H9 (cell line): ENCODE data around the gene CPAMD8. TPM values are rescaled to one million over a fixed set of nuclear protein-coding genes. Genes with fewer than 3 reads are reported as not detected.

Experiments used
- DNase-seq: peaks from one replicate; pipeline ENCODE4 v3.0.0-alpha.2; 2017
- H2AFZ ChIP-seq: one replicate; pipeline ENCODE4 v1.6.1; 2013; ENCODE audit warnings: mild to moderate bottlenecking, low read length, control low read depth, moderate library complexity
- H2AK5ac ChIP-seq: 2 replicates; pipeline ENCODE4 v1.6.1; 2013; ENCODE audit warnings: low read length, control low read depth, mixed read lengths; ENCODE audit not compliant: insufficient read length
- H2BK120ac ChIP-seq: one replicate; pipeline ENCODE4 v1.6.1; 2013; ENCODE audit warnings: low read depth, mild to moderate bottlenecking, low read length, control low read depth, inconsistent platforms; ENCODE audit not compliant: poor library complexity, severe bottlenecking
- H2BK12ac ChIP-seq: 2 replicates; pipeline ENCODE4 v1.6.1; 2013; ENCODE audit warnings: low read length, control low read depth, mixed read lengths, low read depth; ENCODE audit not compliant: insufficient read length
- H2BK15ac ChIP-seq: 2 replicates; pipeline ENCODE4 v1.6.1; 2013; ENCODE audit warnings: low read depth, low read length, control low read depth
- H2BK20ac ChIP-seq: one replicate; pipeline ENCODE4 v1.6.1; 2013; ENCODE audit warnings: low read depth, mild to moderate bottlenecking, low read length, control low read depth, inconsistent platforms; ENCODE audit not compliant: poor library complexity, severe bottlenecking
- H2BK5ac ChIP-seq: 2 replicates; pipeline ENCODE4 v1.6.1; 2013; ENCODE audit warnings: low read length, control low read depth, mixed read lengths; ENCODE audit not compliant: insufficient read length
- H3K14ac ChIP-seq: 2 replicates; pipeline ENCODE4 v1.6.1; 2013; ENCODE audit warnings: low read length, control low read depth; ENCODE audit not compliant: insufficient read depth
- H3K18ac ChIP-seq: 2 replicates; pipeline ENCODE4 v1.6.1; 2013; ENCODE audit warnings: low read depth, mild to moderate bottlenecking, mixed read lengths, low read length, control low read depth; ENCODE audit not compliant: insufficient read length
- H3K23ac ChIP-seq: 2 replicates; pipeline ENCODE4 v1.6.1; 2013; ENCODE audit warnings: low read length, control low read depth, mixed read lengths, low read depth; ENCODE audit not compliant: insufficient read length
- H3K23me2 ChIP-seq: 2 replicates; pipeline ENCODE4 v1.6.1; 2013; ENCODE audit warnings: low read depth, mild to moderate bottlenecking, mixed read lengths, low read length, control low read depth; ENCODE audit not compliant: insufficient read length, poor library complexity, severe bottlenecking
- H3K27ac ChIP-seq: 2 replicates; pipeline ENCODE4 v1.5.1; 2013; ENCODE audit warnings: low read length, control low read depth, mixed read lengths, low read depth; ENCODE audit not compliant: insufficient read length
- H3K27me3 ChIP-seq: 2 replicates; pipeline ENCODE4 v1.6.1; 2013; ENCODE audit warnings: low read length, control low read depth, inconsistent platforms; ENCODE audit not compliant: insufficient read depth
- H3K4ac ChIP-seq: 2 replicates; pipeline ENCODE4 v1.6.1; 2013; ENCODE audit warnings: low read depth, mild to moderate bottlenecking, control low read depth, inconsistent platforms, low read length, moderate library complexity
- H3K4me1 ChIP-seq: 2 replicates; pipeline ENCODE4 v1.6.1; 2013; ENCODE audit warnings: low read length, control low read depth, inconsistent platforms; ENCODE audit not compliant: insufficient read depth
- H3K4me2 ChIP-seq: 2 replicates; pipeline ENCODE4 v1.6.1; 2013; ENCODE audit warnings: low read length, control low read depth, mixed read lengths; ENCODE audit not compliant: insufficient read length, insufficient read depth
- H3K56ac ChIP-seq: 2 replicates; pipeline ENCODE4 v1.6.1; 2013; ENCODE audit warnings: low read depth, mild to moderate bottlenecking, mixed read lengths, low read length, control low read depth; ENCODE audit not compliant: insufficient read length
- H3K79me1 ChIP-seq: 2 replicates; pipeline ENCODE4 v1.6.1; 2013; ENCODE audit warnings: low read depth, mild to moderate bottlenecking, moderate library complexity, low read length, control low read depth, inconsistent platforms; ENCODE audit not compliant: insufficient read depth, poor library complexity, severe bottlenecking
- H3K79me2 ChIP-seq: 2 replicates; pipeline ENCODE4 v1.6.1; 2013; ENCODE audit warnings: low read length, control low read depth, inconsistent platforms; ENCODE audit not compliant: insufficient read depth
- H3K9ac ChIP-seq: 2 replicates; pipeline ENCODE4 v1.6.1; 2013; ENCODE audit warnings: low read length, control low read depth, mixed read lengths; ENCODE audit not compliant: insufficient read length; ENCODE audit errors: extremely low read depth
- H3K9me3 ChIP-seq: one replicate; pipeline ENCODE4 v1.6.1; 2013; ENCODE audit warnings: low read depth, low read length, inconsistent platforms; ENCODE audit not compliant: control insufficient read depth
- H3T11ph ChIP-seq: one replicate; pipeline ENCODE4 v1.6.1; 2013; ENCODE audit warnings: mild to moderate bottlenecking, low read length, control low read depth, inconsistent platforms
- H4K20me1 ChIP-seq: one replicate; pipeline ENCODE4 v1.6.1; 2013; ENCODE audit not compliant: control insufficient read depth, insufficient read length, insufficient read depth
- H4K5ac ChIP-seq: 2 replicates; pipeline ENCODE4 v1.6.1; 2013; ENCODE audit warnings: low read depth, mild to moderate bottlenecking, mixed read lengths, low read length, control low read depth; ENCODE audit not compliant: insufficient read length
- H4K8ac ChIP-seq: replicated peaks from 2 replicates; pipeline ENCODE4 v1.6.1; 2013; ENCODE audit warnings: low read length, control low read depth, mixed read lengths, low read depth; ENCODE audit not compliant: insufficient read length
- H4K91ac ChIP-seq: 2 replicates; pipeline ENCODE4 v1.6.1; 2013; ENCODE audit warnings: low read depth, mild to moderate bottlenecking, moderate library complexity, mixed read lengths, low read length, control low read depth; ENCODE audit not compliant: insufficient read length
- H3K27ac Mint-ChIP-seq, 3 experiments: 2 replicates in 2 of 3; 3 replicates in 1 of 3; pipeline ENCODE4 v1.8.0; 2020 to 2021; ENCODE audit warnings: mixed read lengths in 3 of 3, mild to moderate bottlenecking in 1 of 3, moderate library complexity in 1 of 3
- H3K27me3 Mint-ChIP-seq: 2 replicates; pipeline ENCODE4 v1.8.0; 2021; ENCODE audit warnings: low read depth, mild to moderate bottlenecking, moderate library complexity, mixed read lengths
- H3K36me3 Mint-ChIP-seq, 3 experiments: 2 replicates in 2 of 3; 3 replicates in 1 of 3; pipeline ENCODE4 v1.8.0; 2020 to 2021; ENCODE audit warnings: low read depth in 3 of 3, mixed read lengths in 3 of 3; ENCODE audit not compliant: insufficient read depth in 1 of 3
- H3K4me1 Mint-ChIP-seq, 2 experiments: 2 replicates each; pipeline ENCODE4 v1.8.0; 2020; ENCODE audit warnings: mixed read lengths in 2 of 2
- H3K4me3 Mint-ChIP-seq, 2 experiments: 2 replicates in 1 of 2; 3 replicates in 1 of 2; pipeline ENCODE4 v1.8.0; 2020 to 2021; ENCODE audit warnings: mild to moderate bottlenecking in 2 of 2, mixed read lengths in 2 of 2, moderate library complexity in 1 of 2
- H3K9me3 Mint-ChIP-seq, 2 experiments: 2 replicates in 1 of 2; 3 replicates in 1 of 2; pipeline ENCODE4 v1.8.0; 2020; ENCODE audit warnings: mild to moderate bottlenecking in 2 of 2, mixed read lengths in 2 of 2, moderate library complexity in 1 of 2
- CTCF ChIP-seq: fragments of 200-600 bp; sonication (generic); conservative IDR thresholded peaks from 3 replicates; pipeline ENCODE4 v1.8.0; 2021; ENCODE audit warnings: antibody characterized with exemption, mild to moderate bottlenecking
- WGBS: extraction: QIAGEN DNeasy Blood & Tissue Kit; methylation state at CpG from one replicate; pipeline ENCODE4 v1.1.7; 2013; ENCODE audit warnings: missing lambda C conversion rate, low lambda C conversion rate, mixed read lengths; ENCODE audit not compliant: insufficient read length; ENCODE audit errors: extremely low coverage; 5-methylcytosine and 5-hydroxymethylcytosine counted together
- total RNA-seq: library from RNA; stranded (reverse); gene quantifications from 2 replicates; pipeline ENCODE4 v1.2.1, GENCODE V29; 2021

CPAMD8 gene
- total RNA-seq, 1 experiment from 2014 or later, result 12.0 TPM

GRCh38 chr19:16878181-16878965 lies 148.2 kb downstream of the CPAMD8 start:
- WGBS, result no CpG with 5 or more reads among the region's 55 CpGs
- no peaks in the 10 kb centered on the region for H3K4me1 ChIP-seq
- H2BK120ac ChIP-seq, result no peak overlapping the region

More at GRCh38 chr19:16878181-16878965, 148.2 kb downstream of the CPAMD8 start:
- no peak overlapping the region for H2BK15ac ChIP-seq
- H3K56ac ChIP-seq, result no peak overlapping the region
- H3K27ac ChIP-seq, result no peak overlapping the region
- H3K9me3 Mint-ChIP-seq, result peaks cover 26 to 37% of the 10 kb centered on the region in 2 experiments
- no peak overlapping the region for H2BK12ac ChIP-seq
- no peak overlapping the region for H3K4me3 Mint-ChIP-seq
- H4K5ac ChIP-seq, result no peak overlapping the region
- H2AFZ ChIP-seq, result no peak overlapping the region
- no peak overlapping the region for H3K18ac ChIP-seq
- no peak overlapping the region for H3K27ac Mint-ChIP-seq
- H4K91ac ChIP-seq, result no peak overlapping the region
- H3K14ac ChIP-seq, result no peak overlapping the region; the same call in 1 of the 2 replicates
- DNase-seq, result no peak
- peaks cover 59 to 80% (median 71%) of the 10 kb centered on the region in 3 experiments for H3K36me3 Mint-ChIP-seq
- no peaks in the 10 kb centered on the region for H3K27me3 ChIP-seq
- no peaks in the 10 kb centered on the region for H3K4me1 Mint-ChIP-seq
- no peak overlapping the region for H2AK5ac ChIP-seq
- no peak overlapping the region for H3K4ac ChIP-seq
- H3K9ac ChIP-seq, result no peak overlapping the region
- no peaks in the 10 kb centered on the region for H4K20me1 ChIP-seq
- H2BK20ac ChIP-seq, result no peak overlapping the region
- H2BK5ac ChIP-seq, result no peak overlapping the region
- no peak overlapping the region for H3K23ac ChIP-seq
- peaks cover 10% of the 10 kb centered on the region for H3K9me3 ChIP-seq
- H4K8ac ChIP-seq, result no peak overlapping the region
- H3K23me2 ChIP-seq, result no peaks in the 10 kb centered on the region
- H3K79me2 ChIP-seq, result peaks cover 5% of the 10 kb centered on the region; the same call in 1 of the 2 replicates
- peaks cover 5% of the 10 kb centered on the region for H3K27me3 Mint-ChIP-seq
- H3T11ph ChIP-seq, result no peak overlapping the region
- peaks cover 2% of the 10 kb centered on the region for H3K79me1 ChIP-seq
- no peak overlapping the region for H3K4me2 ChIP-seq
- no peak for TF ChIP-seq CTCF
